GM12878 (cell line): ENCODE measurements around the gene PDE11A. TPM values are rescaled to one million over a fixed set of nuclear protein-coding genes. Genes with fewer than 3 reads are reported as not detected.

Experiments used
- ATF7 ChIP-seq: fragments of 450-650 bp; IDR thresholded peaks from 2 replicates; pipeline ENCODE4 v1.6.1; 2016; ENCODE audit warnings: low read depth, mild to moderate bottlenecking
- BCL3 ChIP-seq: IDR thresholded peaks from 2 replicates; pipeline ENCODE4 v1.6.1; 2011; ENCODE audit warnings: borderline replicate concordance, low read depth, mild to moderate bottlenecking, moderate library complexity, low read length; ENCODE audit not compliant: insufficient read depth, poor library complexity, severe bottlenecking
- CHD1 ChIP-seq: IDR thresholded peaks from 2 replicates; pipeline ENCODE4 v1.6.1; 2012; ENCODE audit warnings: low read depth, low read length, improper control_type of control experiment
- DPF2 ChIP-seq: fragments of 450-650 bp; IDR thresholded peaks from 2 replicates; pipeline ENCODE4 v1.6.1; 2017; ENCODE audit warnings: mild to moderate bottlenecking
- ETV6 ChIP-seq, 2 experiments: fragments of 450-650 bp in 1 of 2; IDR thresholded peaks in 1 of 2; conservative IDR thresholded peaks in 1 of 2; 2 replicates each; pipeline ENCODE4 v1.6.1; 2014; ENCODE audit warnings: antibody characterized with exemption in 1 of 2, borderline replicate concordance in 1 of 2, low read depth in 1 of 2, mild to moderate bottlenecking in 1 of 2, moderate library complexity in 1 of 2
- PBX3 ChIP-seq: IDR thresholded peaks from 2 replicates; pipeline ENCODE4 v1.6.1; 2011; ENCODE audit warnings: mild to moderate bottlenecking, low read depth, low read length, moderate library complexity; ENCODE audit not compliant: insufficient replicate concordance
- RELB ChIP-seq: fragments of 450-650 bp; IDR thresholded peaks from 2 replicates; pipeline ENCODE4 v1.6.1; 2017; ENCODE audit warnings: low read depth, mild to moderate bottlenecking, moderate library complexity
- SUZ12 ChIP-seq: fragments of 200-600 bp; sonication (generic); IDR thresholded peaks from one replicate; pipeline ENCODE4 v1.6.1; 2018; ENCODE audit warnings: antibody characterized with exemption, mild to moderate bottlenecking; ENCODE audit not compliant: unreplicated experiment
- ZZZ3 ChIP-seq: IDR thresholded peaks from 2 replicates; pipeline ENCODE4 v1.6.1; 2011; ENCODE audit warnings: low read depth; ENCODE audit not compliant: control insufficient read depth, insufficient read length
- polyA plus RNA-seq, 11 experiments: library from polyadenylated mRNA; depleted of rRNA in 4 of 11; unstranded in 6 of 11; stranded (reverse) in 5 of 11; fragments of >200 nt; fragmentation: Nextera tagmentation in 4 of 11; fragmentation: Illumina TruSeq in 1 of 11; extraction: Ambion mirVana in 4 of 11; extraction: Trizol in 1 of 11; gene quantifications; 1 replicate in 1 of 11; 2 replicates in 10 of 11; pipeline versions ENCODE4 v1.2.1 to v1.2.3, GENCODE V29; 2011 to 2016; ENCODE audit warnings: inconsistent platforms in 2 of 11, missing spikeins in 2 of 11, low read depth in 1 of 11
- total RNA-seq, 4 experiments: library from RNA; depleted of rRNA in 3 of 4; stranded (reverse); fragments of >200 nt in 3 of 4; fragmentation: Illumina TruSeq in 1 of 4; extraction: Trizol in 1 of 4; gene quantifications; 2 replicates each; pipeline versions ENCODE4 v1.2.1 to v1.2.3, GENCODE V29; 2013 to 2021
- TF ChIP-seq, protein P1 (sequence below): fragments of 450-650 bp; IDR thresholded peaks from 2 replicates; pipeline ENCODE4 v1.6.1; 2017; ENCODE audit warnings: mild to moderate bottlenecking, low read depth, inconsistent platforms; ENCODE audit not compliant: poor library complexity, severe bottlenecking

Gene PDE11A
- total and polyA plus RNA-seq, 10 of the 15 experiments (the other 5 are each of a cell fraction or from before 2014, with no cell fraction given) = 0.01 to 0.17 (median 0.06) TPM; not detected in 5

GRCh38 chr2:177616731-177617130 is 455.8 kb downstream of the PDE11A start (continued):
- TF ChIP-seq BCL3 (no peak), ETV6 (conservative IDR thresholded peaks at IDR 0.05 in 1 of 2, IDR thresholded peaks at IDR 0.05 in 1 of 2; ENCODE audit: borderline replicate concordance in 1 of 2, low read depth in 1 of 2) (no peak), DPF2 (no peak), ATF7 (no peak), PBX3 (no peak), ZZZ3 (no peak), RELB (no peak), SUZ12 (no peak), CHD1 (no peak)
- TF ChIP-seq, protein P1, sequence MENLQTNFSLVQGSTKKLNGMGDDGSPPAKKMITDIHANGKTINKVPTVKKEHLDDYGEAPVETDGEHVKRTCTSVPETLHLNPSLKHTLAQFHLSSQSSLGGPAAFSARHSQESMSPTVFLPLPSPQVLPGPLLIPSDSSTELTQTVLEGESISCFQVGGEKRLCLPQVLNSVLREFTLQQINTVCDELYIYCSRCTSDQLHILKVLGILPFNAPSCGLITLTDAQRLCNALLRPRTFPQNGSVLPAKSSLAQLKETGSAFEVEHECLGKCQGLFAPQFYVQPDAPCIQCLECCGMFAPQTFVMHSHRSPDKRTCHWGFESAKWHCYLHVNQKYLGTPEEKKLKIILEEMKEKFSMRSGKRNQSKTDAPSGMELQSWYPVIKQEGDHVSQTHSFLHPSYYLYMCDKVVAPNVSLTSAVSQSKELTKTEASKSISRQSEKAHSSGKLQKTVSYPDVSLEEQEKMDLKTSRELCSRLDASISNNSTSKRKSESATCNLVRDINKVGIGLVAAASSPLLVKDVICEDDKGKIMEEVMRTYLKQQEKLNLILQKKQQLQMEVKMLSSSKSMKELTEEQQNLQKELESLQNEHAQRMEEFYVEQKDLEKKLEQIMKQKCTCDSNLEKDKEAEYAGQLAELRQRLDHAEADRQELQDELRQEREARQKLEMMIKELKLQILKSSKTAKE = no peak
- TF ChIP-seq, all 136 proteins: peak for 0
